K562 (cell line): Measurements from ENCODE around the gene NR1I3. TPM values are rescaled to one million over a fixed set of nuclear protein-coding genes. Genes with fewer than 3 reads are reported as not detected.

Experiments used
- AFF4 ChIP-seq: sonication (generic); formaldehyde crosslinking; IDR thresholded peaks from 2 replicates; pipeline ENCODE4 v1.8.0; 2023; ENCODE audit warnings: mild to moderate bottlenecking, missing genetic modification reagents
- ASH1L ChIP-seq: fragments of 450-650 bp; IDR thresholded peaks from 2 replicates; pipeline ENCODE4 v1.6.1; 2018; ENCODE audit warnings: borderline replicate concordance, mild to moderate bottlenecking, low read depth; ENCODE audit not compliant: partially characterized antibody
- FOXK2 ChIP-seq, 2 experiments: fragments of 450-650 bp; IDR thresholded peaks in 1 of 2; conservative IDR thresholded peaks in 1 of 2; 2 replicates each; pipeline ENCODE4 v1.6.1; 2016; ENCODE audit warnings: low read depth in 2 of 2, mild to moderate bottlenecking in 1 of 2
- GTF2A2 ChIP-seq: IDR thresholded peaks from 2 replicates; pipeline ENCODE4 v1.6.1; 2016; ENCODE audit warnings: mild to moderate bottlenecking, missing genetic modification characterization, missing compliant biosample characterization
- PCBP1 ChIP-seq: fragments of 200-400 bp; formaldehyde crosslinking; IDR thresholded peaks from 2 replicates; pipeline ENCODE4 v1.6.1; 2018; ENCODE audit warnings: mild to moderate bottlenecking, low read depth, low read length; ENCODE audit not compliant: poor library complexity, severe bottlenecking
- PPARD ChIP-seq: fragments of 250-450 bp; sonication (Bioruptor Pico); IDR thresholded peaks from 2 replicates; pipeline ENCODE4 v1.8.0; 2022; ENCODE audit warnings: inconsistent platforms, mild to moderate bottlenecking, moderate library complexity
- PRMT5 ChIP-seq: sonication (generic); formaldehyde crosslinking; IDR thresholded peaks from 2 replicates; pipeline ENCODE4 v1.5.0; 2020; ENCODE audit warnings: missing genetic modification reagents
- SMARCA5 ChIP-seq: fragments of 450-650 bp; IDR thresholded peaks from 2 replicates; pipeline ENCODE4 v1.6.1; 2016
- TEAD1 ChIP-seq, 2 experiments: fragments of 450-650 bp in 1 of 2; sonication (generic) in 1 of 2; formaldehyde crosslinking; IDR thresholded peaks; 2 replicates each; pipeline versions ENCODE4 v1.4.0 to v1.8.0; 2020 to 2022; ENCODE audit warnings: mild to moderate bottlenecking in 2 of 2, missing genetic modification reagents in 1 of 2
- ZNF175 ChIP-seq: fragments of 200-800 bp; sonication (Bioruptor generic); IDR thresholded peaks from 2 replicates; pipeline ENCODE4 v1.6.1; 2016; ENCODE audit warnings: low read depth, mild to moderate bottlenecking, missing genetic modification characterization, missing compliant biosample characterization
- ZNF79 ChIP-seq: fragments of 250-450 bp; sonication (Bioruptor Pico); IDR thresholded peaks from 2 replicates; pipeline ENCODE4 v1.4.0; 2020; ENCODE audit warnings: low read depth, mild to moderate bottlenecking, moderate library complexity
- polyA plus RNA-seq, 8 experiments: library from polyadenylated mRNA; depleted of rRNA in 4 of 8; stranded (reverse) in 5 of 8; unstranded in 3 of 8; fragments of >200 nt; fragmentation: Nextera tagmentation in 2 of 8; fragmentation: Illumina TruSeq in 1 of 8; extraction: Ambion mirVana in 2 of 8; extraction: Trizol in 1 of 8; gene quantifications; 2 replicates each; pipeline versions ENCODE4 v1.2.1 to v1.2.3, GENCODE V29; 2011 to 2014; ENCODE audit warnings: inconsistent platforms in 1 of 8, missing spikeins in 1 of 8
- total RNA-seq, 7 experiments: library from RNA; depleted of rRNA in 6 of 7; stranded (reverse); fragments of >200 nt in 6 of 7; fragmentation: Illumina TruSeq in 2 of 7; extraction: Trizol in 2 of 7; gene quantifications; 2 replicates each; pipeline versions ENCODE4 v1.2.1 to v1.2.3, GENCODE V29; 2011 to 2021; ENCODE audit warnings: low replicate concordance in 1 of 7
- TF ChIP-seq, protein P1 (sequence below): sonication (generic); formaldehyde crosslinking; IDR thresholded peaks from 2 replicates; pipeline ENCODE4 v1.8.0; 2022; ENCODE audit warnings: mild to moderate bottlenecking, missing genetic modification reagents, borderline replicate concordance
- TF ChIP-seq, protein P2 (sequence below): fragments of 450-650 bp; IDR thresholded peaks from 2 replicates; pipeline ENCODE4 v1.6.1; 2016; ENCODE audit warnings: low read depth, mild to moderate bottlenecking, moderate library complexity
- TF ChIP-seq, protein P3 (sequence below), 2 experiments: IDR thresholded peaks; 2 replicates each; pipeline ENCODE4 v1.6.1; 2012; ENCODE audit warnings: improper control_type of control experiment in 2 of 2, low read depth in 2 of 2, low read length in 2 of 2, borderline replicate concordance in 1 of 2

NR1I3 gene
- total and polyA plus RNA-seq, 9 of the 15 experiments (the other 6 are each of a cell fraction or from before 2014, with no cell fraction given) = 0.11 TPM; not detected in 8

DNA sequence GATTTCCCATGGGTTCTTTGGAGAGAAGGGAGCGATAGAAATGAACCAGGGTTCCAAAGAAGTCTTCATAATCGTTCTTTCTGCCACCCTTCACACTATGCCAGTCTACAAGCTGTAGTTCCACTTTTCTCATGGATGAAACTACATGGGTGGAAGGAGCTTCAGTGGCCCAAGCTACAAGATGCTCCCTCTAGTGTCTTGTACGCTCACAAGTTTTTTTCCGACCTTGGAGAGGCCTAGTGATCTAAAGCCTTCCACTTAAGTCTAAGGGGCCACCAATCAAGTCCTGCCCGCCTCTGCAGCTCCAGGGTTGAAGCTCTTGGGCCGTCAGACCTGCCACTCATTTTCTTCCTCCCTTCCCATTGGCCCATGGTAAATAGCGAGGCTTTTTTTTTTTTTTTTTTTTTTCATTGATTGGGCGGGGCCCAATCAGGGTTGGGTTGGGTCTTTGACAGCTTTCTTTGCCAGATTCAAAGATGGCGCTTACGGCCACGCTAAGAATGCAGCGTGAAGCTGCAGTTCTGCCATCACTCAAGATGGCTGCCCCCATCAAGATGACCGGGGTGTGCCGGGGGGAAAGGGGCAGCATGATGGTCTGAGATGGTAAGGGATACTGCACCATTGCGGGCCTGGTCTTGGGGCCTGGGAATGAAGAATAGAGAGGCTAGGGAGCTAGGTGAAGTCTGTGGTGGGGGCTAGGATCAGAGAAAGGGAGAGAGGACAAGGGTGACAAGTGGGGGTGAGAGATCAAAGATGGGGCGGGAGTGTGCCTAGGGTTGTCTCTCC lies 12.3 kb downstream of the NR1I3 start, which contains the start of gene TOMM40L (continued):
- TF ChIP-seq TEAD1 (CRISPR knock-in tag; IDR thresholded peaks at IDR 0.05) (peak in 1 of 2 experiments; percentile 64; a peak in 1 of 4 replicates), SMARCA5 (no peak), GTF2A2 (tag) (no peak), PRMT5 (no peak), PCBP1 (no peak), ZNF175 (CRISPR knock-in tag) (peak; percentile 82), FOXK2 (conservative IDR thresholded peaks at IDR 0.05 in 1 of 2, IDR thresholded peaks at IDR 0.05 in 1 of 2; ENCODE audit: low read depth in 2 of 2) (peak in 1 of 2 experiments; percentile 61; a peak in 1 of 4 replicates), ZNF79 (CRISPR knock-in tag) (no peak), PPARD (CRISPR knock-in tag) (no peak), AFF4 (CRISPR knock-in tag) (no peak), ASH1L (peak; percentile 89)
- TF ChIP-seq, protein P1, sequence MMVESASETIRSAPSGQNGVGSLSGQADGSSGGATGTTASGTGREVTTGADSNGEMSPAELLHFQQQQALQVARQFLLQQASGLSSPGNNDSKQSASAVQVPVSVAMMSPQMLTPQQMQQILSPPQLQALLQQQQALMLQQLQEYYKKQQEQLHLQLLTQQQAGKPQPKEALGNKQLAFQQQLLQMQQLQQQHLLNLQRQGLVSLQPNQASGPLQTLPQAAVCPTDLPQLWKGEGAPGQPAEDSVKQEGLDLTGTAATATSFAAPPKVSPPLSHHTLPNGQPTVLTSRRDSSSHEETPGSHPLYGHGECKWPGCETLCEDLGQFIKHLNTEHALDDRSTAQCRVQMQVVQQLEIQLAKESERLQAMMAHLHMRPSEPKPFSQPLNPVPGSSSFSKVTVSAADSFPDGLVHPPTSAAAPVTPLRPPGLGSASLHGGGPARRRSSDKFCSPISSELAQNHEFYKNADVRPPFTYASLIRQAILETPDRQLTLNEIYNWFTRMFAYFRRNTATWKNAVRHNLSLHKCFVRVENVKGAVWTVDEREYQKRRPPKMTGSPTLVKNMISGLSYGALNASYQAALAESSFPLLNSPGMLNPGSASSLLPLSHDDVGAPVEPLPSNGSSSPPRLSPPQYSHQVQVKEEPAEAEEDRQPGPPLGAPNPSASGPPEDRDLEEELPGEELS (CRISPR knock-in tag) = no peak
- TF ChIP-seq, protein P2, sequence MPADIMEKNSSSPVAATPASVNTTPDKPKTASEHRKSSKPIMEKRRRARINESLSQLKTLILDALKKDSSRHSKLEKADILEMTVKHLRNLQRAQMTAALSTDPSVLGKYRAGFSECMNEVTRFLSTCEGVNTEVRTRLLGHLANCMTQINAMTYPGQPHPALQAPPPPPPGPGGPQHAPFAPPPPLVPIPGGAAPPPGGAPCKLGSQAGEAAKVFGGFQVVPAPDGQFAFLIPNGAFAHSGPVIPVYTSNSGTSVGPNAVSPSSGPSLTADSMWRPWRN = no peak
- TF ChIP-seq, protein P3, sequence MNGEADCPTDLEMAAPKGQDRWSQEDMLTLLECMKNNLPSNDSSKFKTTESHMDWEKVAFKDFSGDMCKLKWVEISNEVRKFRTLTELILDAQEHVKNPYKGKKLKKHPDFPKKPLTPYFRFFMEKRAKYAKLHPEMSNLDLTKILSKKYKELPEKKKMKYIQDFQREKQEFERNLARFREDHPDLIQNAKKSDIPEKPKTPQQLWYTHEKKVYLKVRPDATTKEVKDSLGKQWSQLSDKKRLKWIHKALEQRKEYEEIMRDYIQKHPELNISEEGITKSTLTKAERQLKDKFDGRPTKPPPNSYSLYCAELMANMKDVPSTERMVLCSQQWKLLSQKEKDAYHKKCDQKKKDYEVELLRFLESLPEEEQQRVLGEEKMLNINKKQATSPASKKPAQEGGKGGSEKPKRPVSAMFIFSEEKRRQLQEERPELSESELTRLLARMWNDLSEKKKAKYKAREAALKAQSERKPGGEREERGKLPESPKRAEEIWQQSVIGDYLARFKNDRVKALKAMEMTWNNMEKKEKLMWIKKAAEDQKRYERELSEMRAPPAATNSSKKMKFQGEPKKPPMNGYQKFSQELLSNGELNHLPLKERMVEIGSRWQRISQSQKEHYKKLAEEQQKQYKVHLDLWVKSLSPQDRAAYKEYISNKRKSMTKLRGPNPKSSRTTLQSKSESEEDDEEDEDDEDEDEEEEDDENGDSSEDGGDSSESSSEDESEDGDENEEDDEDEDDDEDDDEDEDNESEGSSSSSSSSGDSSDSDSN (IDR thresholded peaks at IDR 0.05; ENCODE audit: borderline replicate concordance in 1 of 2, low read depth in 2 of 2, low read length in 2 of 2) = peak; percentile 30 to 57; a peak in 1 of 4 replicates
